Stimulated activated memory B cell treated with anti-CD40 and anti-IgM and Interleukin-4, amounts not matched to agents 10 μg/mL and 1 μg/mL and 100 μg/mL, for 72 hours (primary cell): Measurements from ENCODE around the gene CSK.

Source experiments
- ATAC-seq: fragments of 150-1000 bp; cut with Tn5 transposase; 2 replicates; pipeline ENCODE4 v1.10.0; 2021
- H3K27ac Mint-ChIP-seq: one replicate; pipeline ENCODE4 v1.8.0; 2022; ENCODE audit warnings: mild to moderate bottlenecking, mixed read lengths
- H3K27me3 Mint-ChIP-seq: one replicate; pipeline ENCODE4 v1.8.0; 2022; ENCODE audit warnings: mixed read lengths
- H3K36me3 Mint-ChIP-seq: one replicate; pipeline ENCODE4 v1.8.0; 2022; ENCODE audit warnings: mixed read lengths
- H3K4me1 Mint-ChIP-seq: one replicate; pipeline ENCODE4 v1.8.0; 2022; ENCODE audit warnings: mixed read lengths
- H3K4me3 Mint-ChIP-seq: one replicate; pipeline ENCODE4 v1.8.0; 2022; ENCODE audit warnings: mild to moderate bottlenecking, moderate library complexity, mixed read lengths
- H3K9me3 Mint-ChIP-seq: one replicate; pipeline ENCODE4 v1.8.0; 2022; ENCODE audit warnings: mixed read lengths

Gene CSK

DNA sequence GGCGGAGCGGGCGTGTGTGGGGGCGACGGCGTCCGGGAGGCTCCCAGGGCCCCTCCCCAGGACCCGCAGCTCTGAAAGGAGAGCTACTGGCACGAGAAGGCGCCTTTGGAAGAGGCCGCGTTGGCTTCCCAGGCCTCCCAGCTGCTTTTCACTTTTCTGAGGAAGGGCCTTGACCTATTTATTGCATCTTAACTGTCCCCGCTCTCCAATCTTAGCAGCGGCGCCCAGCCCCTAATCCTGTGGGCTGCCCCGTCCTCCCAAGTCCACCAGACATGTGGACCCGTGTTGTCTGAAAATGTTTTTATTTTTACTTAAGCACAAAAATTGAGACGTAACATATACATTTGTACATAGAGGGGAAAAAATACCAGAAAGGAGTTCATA, 61.6 kb downstream of the CSK start:
- H3K27me3 Mint-ChIP-seq = no peaks in the 10 kb centered on the region
- H3K4me1 Mint-ChIP-seq = peaks cover 68% of the 10 kb centered on the region
- H3K36me3 Mint-ChIP-seq = peaks cover 21% of the 10 kb centered on the region
- H3K27ac Mint-ChIP-seq = peak overlapping the region; percentile 90
- ATAC-seq = no peak
- peak overlapping the region; percentile 93 for H3K4me3 Mint-ChIP-seq
- no peaks in the 10 kb centered on the region for H3K9me3 Mint-ChIP-seq

DNA sequence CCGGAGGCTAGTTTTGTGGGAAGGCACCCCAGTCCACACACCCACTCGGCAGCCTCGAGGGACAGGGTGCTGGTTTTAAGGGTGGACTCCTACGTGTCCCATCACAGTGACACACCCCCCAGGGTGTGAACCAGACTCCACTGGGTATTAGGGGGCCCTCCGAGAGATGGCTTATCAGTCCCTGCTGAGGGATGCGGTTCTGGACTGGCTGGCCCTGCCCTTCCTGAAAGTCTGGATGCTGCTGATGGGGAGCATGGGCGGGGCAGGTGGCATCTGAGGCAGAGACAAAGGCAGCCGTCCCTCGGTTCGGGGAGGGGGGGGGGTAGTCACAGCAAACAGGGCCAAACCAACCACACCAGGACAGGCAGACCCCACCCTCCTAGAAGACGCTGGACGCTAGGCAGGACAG, 62.0 kb downstream of the CSK start:
- Mint-ChIP-seq H3K27me3 (no peaks in the 10 kb centered on the region), H3K36me3 (peaks cover 23% of the 10 kb centered on the region), H3K9me3 (no peaks in the 10 kb centered on the region), H3K27ac (peak overlapping the region; percentile 90), H3K4me3 (peak overlapping the region; percentile 76), H3K4me1 (peaks cover 66% of the 10 kb centered on the region)
- no peak for ATAC-seq

DNA sequence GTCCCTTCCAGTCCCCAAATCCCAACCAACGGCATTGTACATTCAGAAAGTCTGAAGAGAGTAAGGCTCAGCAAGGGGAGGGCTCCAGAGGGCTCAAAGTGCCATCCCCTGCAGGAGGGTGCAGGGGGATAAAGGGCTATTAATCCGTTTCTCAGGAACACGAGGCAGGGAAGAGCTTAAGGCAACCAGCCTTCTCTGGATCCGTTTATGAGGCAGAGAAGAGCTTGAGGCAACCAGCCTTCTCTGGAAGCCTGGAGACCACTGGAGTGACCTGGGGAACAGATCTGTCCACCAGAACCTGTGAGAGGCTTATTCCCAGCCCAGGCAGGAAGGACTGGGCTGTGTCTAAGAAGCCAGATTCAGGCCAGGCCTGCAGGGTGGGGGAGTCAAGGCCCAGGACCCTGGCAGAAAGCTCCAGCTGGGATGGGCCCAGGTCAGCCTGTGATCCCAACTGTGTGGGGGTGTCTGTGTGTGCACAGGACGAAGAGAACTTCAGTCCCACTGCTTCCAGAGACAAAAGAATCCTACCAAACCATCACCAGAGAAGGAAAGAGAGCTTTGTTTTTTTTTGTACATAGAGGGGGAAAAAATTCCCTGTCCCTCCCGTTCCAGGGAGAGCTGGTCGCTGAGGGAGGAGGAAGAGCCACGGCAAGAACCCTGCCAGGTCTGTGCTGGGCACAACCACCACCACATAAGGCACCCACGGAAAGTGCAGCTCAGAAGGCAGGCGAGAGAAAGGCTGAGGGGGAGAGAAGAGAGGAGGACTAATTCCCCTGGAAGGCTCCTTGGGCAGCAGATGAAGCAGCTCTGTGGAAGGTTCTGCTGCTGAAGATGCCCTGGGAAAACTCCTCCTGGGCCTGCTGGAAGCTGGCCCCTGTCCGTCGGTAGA, 62.7 kb downstream of the CSK start:
- ATAC-seq = no peak
- H3K9me3 Mint-ChIP-seq = no peaks in the 10 kb centered on the region
- H3K27me3 Mint-ChIP-seq = no peaks in the 10 kb centered on the region
- peak overlapping the region; percentile 76 for H3K4me3 Mint-ChIP-seq
- peaks cover 65% of the 10 kb centered on the region for H3K4me1 Mint-ChIP-seq
- H3K27ac Mint-ChIP-seq = peak overlapping the region; percentile 90
- H3K36me3 Mint-ChIP-seq = peaks cover 23% of the 10 kb centered on the region

DNA sequence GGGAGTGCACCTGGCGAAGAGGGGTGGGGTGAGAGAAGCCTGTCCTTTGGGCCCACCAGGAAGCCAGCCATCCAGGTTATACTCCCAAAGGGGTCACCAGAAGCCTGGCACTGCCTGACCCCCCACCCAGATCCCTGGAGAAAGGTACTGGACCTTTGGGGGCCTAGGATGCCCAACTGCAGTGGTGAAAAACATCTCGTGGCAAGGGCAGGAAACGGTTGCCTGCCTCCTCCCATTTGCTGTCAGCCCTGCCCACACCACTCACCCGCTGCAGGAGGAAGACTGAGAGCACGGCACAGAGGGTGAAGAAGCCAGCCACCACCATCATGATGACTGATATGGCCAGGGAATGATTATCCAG, 63.3 kb downstream of the CSK start:
- Mint-ChIP-seq H3K27ac (peak overlapping the region; percentile 90), H3K9me3 (no peaks in the 10 kb centered on the region), H3K4me3 (no peak overlapping the region), H3K36me3 (peaks cover 28% of the 10 kb centered on the region), H3K4me1 (peaks cover 71% of the 10 kb centered on the region), H3K27me3 (no peaks in the 10 kb centered on the region)
- peak; percentile 35 for ATAC-seq

DNA sequence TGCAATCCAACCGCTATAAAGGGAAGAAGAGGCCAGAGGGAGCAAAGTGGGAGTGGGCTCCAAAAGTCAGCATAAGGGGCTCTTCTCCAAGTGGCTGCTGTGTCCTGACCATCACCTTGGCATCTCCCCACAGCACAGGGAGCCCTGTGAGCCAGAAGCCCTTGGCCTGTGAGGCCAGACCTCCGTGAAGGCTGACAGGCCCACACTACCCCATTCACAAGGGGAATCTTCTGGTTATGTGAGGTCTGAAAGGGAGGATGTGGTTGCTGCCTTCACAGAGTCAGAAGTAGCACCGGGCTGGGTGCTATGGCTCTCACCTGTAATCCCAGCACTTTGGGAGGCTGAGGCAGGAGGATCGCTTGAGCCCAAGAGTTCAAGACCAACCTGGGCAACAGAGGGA, 63.7 kb downstream of the CSK start:
- Mint-ChIP-seq H3K27ac (peak overlapping the region; percentile 90), H3K9me3 (no peaks in the 10 kb centered on the region), H3K4me3 (no peak overlapping the region), H3K27me3 (no peaks in the 10 kb centered on the region), H3K36me3 (peaks cover 32% of the 10 kb centered on the region), H3K4me1 (peaks cover 71% of the 10 kb centered on the region)
- ATAC-seq = no peak

DNA sequence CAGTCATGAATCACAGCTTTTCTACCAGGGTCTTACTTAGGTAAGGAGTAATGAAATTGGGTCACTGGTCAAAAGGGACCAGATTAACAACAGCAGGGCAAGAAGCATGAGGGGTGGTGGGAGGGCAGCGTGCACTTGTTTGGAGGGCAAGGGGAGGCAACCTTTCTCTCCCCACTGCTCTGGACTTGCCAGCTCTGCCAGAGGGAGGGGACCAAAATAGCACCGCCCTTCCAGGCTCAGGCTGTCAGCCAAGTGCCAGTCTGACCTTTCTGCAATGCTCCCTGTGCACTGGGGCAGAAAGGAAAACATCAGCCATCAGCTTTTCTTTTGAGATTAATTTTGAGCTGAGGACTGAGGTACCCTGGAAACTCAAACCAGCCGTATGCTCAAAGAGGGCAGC, 65.6 kb downstream of the CSK start:
- peak overlapping the region; percentile 54 for H3K27ac Mint-ChIP-seq
- H3K36me3 Mint-ChIP-seq = peaks cover 46% of the 10 kb centered on the region
- H3K4me3 Mint-ChIP-seq = no peak overlapping the region
- H3K27me3 Mint-ChIP-seq = no peaks in the 10 kb centered on the region
- no peak for ATAC-seq
- no peaks in the 10 kb centered on the region for H3K9me3 Mint-ChIP-seq
- peaks cover 58% of the 10 kb centered on the region for H3K4me1 Mint-ChIP-seq

DNA sequence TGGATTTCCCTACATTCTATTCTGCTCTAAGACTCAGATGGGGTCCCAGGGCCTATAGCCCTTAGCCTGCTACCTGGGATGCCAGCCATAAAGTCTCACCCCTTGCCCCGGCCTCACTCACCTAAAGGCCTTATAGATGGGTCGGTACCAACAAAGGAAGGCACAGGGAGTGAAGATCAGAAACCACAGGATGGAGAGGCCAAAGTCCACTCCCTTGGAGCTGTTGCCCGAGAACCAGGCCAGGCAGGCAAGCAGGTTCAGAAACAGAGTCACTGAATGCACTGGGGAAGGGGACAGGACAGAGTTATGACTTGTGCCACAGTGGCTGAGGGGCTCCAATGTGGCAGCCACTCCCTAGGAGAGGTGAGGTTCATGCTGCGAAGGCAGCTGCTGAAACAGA, 68.5 kb downstream of the CSK start:
- H3K4me3 Mint-ChIP-seq = no peak overlapping the region
- ATAC-seq = no peak
- H3K9me3 Mint-ChIP-seq = no peaks in the 10 kb centered on the region
- no peak overlapping the region for H3K27ac Mint-ChIP-seq
- H3K36me3 Mint-ChIP-seq = peaks cover 54% of the 10 kb centered on the region
- peaks cover 45% of the 10 kb centered on the region for H3K4me1 Mint-ChIP-seq
- H3K27me3 Mint-ChIP-seq = no peaks in the 10 kb centered on the region

DNA sequence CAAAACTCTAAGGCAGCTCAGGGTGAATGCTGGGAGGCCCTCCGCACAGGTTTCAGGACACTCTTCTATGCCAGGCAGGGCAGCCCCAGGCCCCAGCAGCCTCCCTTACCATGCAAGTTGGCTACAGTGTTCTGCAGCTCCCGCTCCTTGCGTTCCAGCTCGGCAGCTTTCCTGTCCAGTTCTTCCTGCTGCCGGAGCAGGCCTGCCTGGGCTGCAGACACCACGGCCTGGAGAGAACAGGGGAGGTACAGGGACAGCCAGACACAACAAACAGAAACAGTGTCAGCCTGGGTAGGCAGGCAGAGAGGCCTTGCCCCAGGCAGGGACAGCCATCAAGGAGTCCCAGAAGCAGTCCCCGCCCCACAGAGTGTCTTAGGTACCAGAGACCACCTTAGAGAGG, 70.1 kb downstream of the CSK start:
- H3K4me3 Mint-ChIP-seq = no peak overlapping the region
- ATAC-seq = no peak
- peaks cover 54% of the 10 kb centered on the region for H3K36me3 Mint-ChIP-seq
- H3K4me1 Mint-ChIP-seq = peaks cover 52% of the 10 kb centered on the region
- H3K27ac Mint-ChIP-seq = peak overlapping the region; percentile 65
- no peaks in the 10 kb centered on the region for H3K27me3 Mint-ChIP-seq
- no peaks in the 10 kb centered on the region for H3K9me3 Mint-ChIP-seq
